CD8-positive, alpha-beta memory T cell (primary cell): ENCODE measurements around the gene ANXA10. TPM values are rescaled to one million over a fixed set of nuclear protein-coding genes. Genes with fewer than 3 reads are reported as not detected.
"Not testable (repeated sequence)": the region's sequence is repeated elsewhere in the genome, so short reads cannot be mapped to it uniquely, and the experiment has no call there.

ENCODE experiments used
- CTCF ChIA-PET: fragments of 350-600 bp; sonication (Branson Sonifier 250); formaldehyde crosslinking; loops from one replicate; lab custom pipeline; 2021; ENCODE audit warnings: antibody characterized with exemption; lab: Charles Lee
- POLR2A ChIA-PET: fragments of 350-600 bp; sonication (Branson Sonifier 250); formaldehyde crosslinking; loops from one replicate; lab custom pipeline; 2021; ENCODE audit warnings: antibody characterized with exemption; lab: Charles Lee
- DNase-seq, 5 donors: peaks; one replicate each; pipeline versions ENCODE4 v3.0.0 to v3.0.0-alpha.2; 2020 to 2022; ENCODE audit warnings: mixed read lengths in 1 of 5
- H3K27ac ChIP-seq: one replicate; pipeline ENCODE4 v1.7.0; 2013; ENCODE audit warnings: low read depth, mild to moderate bottlenecking, low read length, moderate library complexity
- H3K27me3 ChIP-seq: 2 replicates; pipeline ENCODE4 v1.7.0; 2013; ENCODE audit warnings: low read length, mild to moderate bottlenecking; ENCODE audit not compliant: insufficient read depth, poor library complexity, severe bottlenecking
- H3K36me3 ChIP-seq: 2 replicates; pipeline ENCODE4 v1.7.0; 2013; ENCODE audit warnings: mild to moderate bottlenecking, low read length, moderate library complexity; ENCODE audit not compliant: insufficient read depth
- H3K4me1 ChIP-seq: 2 replicates; pipeline ENCODE4 v1.7.0; 2013; ENCODE audit warnings: mild to moderate bottlenecking, low read length, moderate library complexity; ENCODE audit not compliant: insufficient read depth
- H3K4me3 ChIP-seq: 2 replicates; pipeline ENCODE4 v1.7.0; 2013; ENCODE audit warnings: mild to moderate bottlenecking, low read length
- H3K9me3 ChIP-seq: 2 replicates; pipeline ENCODE4 v1.7.0; 2013; ENCODE audit warnings: mild to moderate bottlenecking, low read length
- H3K27ac Mint-ChIP-seq, 8 donors: one replicate each; pipeline ENCODE4 v1.8.0; 2020 to 2021; ENCODE audit warnings: mixed read lengths in 8 of 8, mild to moderate bottlenecking in 6 of 8, inconsistent platforms in 3 of 8, moderate library complexity in 3 of 8
- H3K27me3 Mint-ChIP-seq, 2 donors: one replicate each; pipeline ENCODE4 v1.8.0; 2020 to 2021; ENCODE audit warnings: mixed read lengths in 2 of 2, mild to moderate bottlenecking in 1 of 2, moderate library complexity in 1 of 2
- H3K36me3 Mint-ChIP-seq, 3 donors: one replicate each; pipeline ENCODE4 v1.8.0; 2020 to 2021; ENCODE audit warnings: mixed read lengths in 3 of 3, inconsistent platforms in 1 of 3, mild to moderate bottlenecking in 1 of 3
- H3K4me1 Mint-ChIP-seq, 3 donors: one replicate each; pipeline ENCODE4 v1.8.0; 2020 to 2021; ENCODE audit warnings: mixed read lengths in 3 of 3, inconsistent platforms in 1 of 3, mild to moderate bottlenecking in 1 of 3
- H3K4me3 Mint-ChIP-seq, 7 donors: one replicate each; pipeline ENCODE4 v1.8.0; 2020 to 2021; ENCODE audit warnings: mixed read lengths in 7 of 7, mild to moderate bottlenecking in 6 of 7, moderate library complexity in 4 of 7, inconsistent platforms in 2 of 7
- H3K9me3 Mint-ChIP-seq, 5 donors: one replicate each; pipeline ENCODE4 v1.8.0; 2020 to 2022; ENCODE audit warnings: mixed read lengths in 5 of 5, mild to moderate bottlenecking in 3 of 5, moderate library complexity in 2 of 5, inconsistent platforms in 1 of 5
- polyA plus RNA-seq: library from polyadenylated mRNA; unstranded; fragments of 300-500 nt; fragmentation: Illumina TruSeq; gene quantifications from one replicate; pipeline ENCODE4 v1.2.3, GENCODE V29; 2021
- total RNA-seq, 2 experiments: library from RNA; stranded (reverse); gene quantifications; one replicate each; pipeline ENCODE4 v1.2.3, GENCODE V29; 2021

ANXA10 gene
- total and polyA plus RNA-seq, 3 experiments from 2014 or later: not detected

GRCh38 chr4:168134651-168135050 lies 42.3 kb downstream of the ANXA10 start:
- Histone ChIP-seq H3K36me3 (no peaks in the 10 kb centered on the region), H3K4me3 (no peak overlapping the region), H3K27ac (no peak overlapping the region), H3K4me1 (no peaks in the 10 kb centered on the region), H3K9me3 (no peaks in the 10 kb centered on the region), H3K27me3 (no peaks in the 10 kb centered on the region)
- no peak overlapping the region for H3K4me3 Mint-ChIP-seq
- no peaks in the 10 kb centered on the region for H3K4me1 Mint-ChIP-seq
- no peak overlapping the region for H3K27ac Mint-ChIP-seq
- no peaks in the 10 kb centered on the region for H3K36me3 Mint-ChIP-seq
- ChIA-PET CTCF (no interaction called here), POLR2A (no interaction called here)
- no peaks in the 10 kb centered on the region for H3K9me3 Mint-ChIP-seq
- H3K27me3 Mint-ChIP-seq: peaks cover 0 to 6% of the 10 kb centered on the region in 2 donors
- no peak for DNase-seq

GRCh38 chr4:168135860-168136259 lies 43.5 kb downstream of the ANXA10 start:
- H3K27ac ChIP-seq, POLR2A ChIA-PET, H3K4me3 ChIP-seq, H3K27ac Mint-ChIP-seq, DNase-seq, H3K9me3 ChIP-seq, H3K36me3 ChIP-seq, H3K4me1 ChIP-seq, H3K27me3 ChIP-seq, H3K27me3 Mint-ChIP-seq, H3K36me3 Mint-ChIP-seq, H3K4me1 Mint-ChIP-seq, H3K9me3 Mint-ChIP-seq, H3K4me3 Mint-ChIP-seq, CTCF ChIA-PET: not testable (repeated sequence)

GRCh38 chr4:168137695-168138094 lies 45.4 kb downstream of the ANXA10 start:
- H3K36me3 Mint-ChIP-seq, H3K4me1 ChIP-seq, H3K27me3 ChIP-seq, H3K9me3 ChIP-seq, POLR2A ChIA-PET, DNase-seq, H3K36me3 ChIP-seq, H3K4me3 ChIP-seq, CTCF ChIA-PET, H3K27ac Mint-ChIP-seq, H3K27ac ChIP-seq, H3K9me3 Mint-ChIP-seq, H3K4me1 Mint-ChIP-seq, H3K4me3 Mint-ChIP-seq: not testable (repeated sequence)
- H3K27me3 Mint-ChIP-seq: peaks cover 0 to 11% of the 10 kb centered on the region in 2 donors

GRCh38 chr4:168138143-168138542 lies 45.8 kb downstream of the ANXA10 start:
- Histone ChIP-seq H3K4me1 (no peaks in the 10 kb centered on the region), H3K27ac (no peak overlapping the region), H3K4me3 (no peak overlapping the region), H3K36me3 (no peaks in the 10 kb centered on the region), H3K27me3 (no peaks in the 10 kb centered on the region), H3K9me3 (no peaks in the 10 kb centered on the region)
- DNase-seq: no peak
- Mint-ChIP-seq H3K4me3 (no peak overlapping the region), H3K27ac (no peak overlapping the region), H3K36me3 (no peaks in the 10 kb centered on the region), H3K9me3 (no peaks in the 10 kb centered on the region), H3K4me1 (no peaks in the 10 kb centered on the region), H3K27me3 (peaks cover 0 to 8% of the 10 kb centered on the region in 2 donors)
- ChIA-PET POLR2A (no interaction called here), CTCF (interaction anchor here (1.0 kb wide), 1 partner anchor 15 kb away, joined by 4 read pairs; no protein-coding TSS in a partner anchor)

GRCh38 chr4:168139336-168139735 lies 47.0 kb downstream of the ANXA10 start:
- H3K9me3 Mint-ChIP-seq: no peaks in the 10 kb centered on the region
- CTCF ChIA-PET: interaction anchor here (1.0 kb wide), 1 partner anchor 14 kb away, joined by 4 read pairs; no protein-coding TSS in a partner anchor
- peaks cover 0 to 8% of the 10 kb centered on the region in 2 donors for H3K27me3 Mint-ChIP-seq
- no peaks in the 10 kb centered on the region for H3K4me1 ChIP-seq
- H3K9me3 ChIP-seq: no peaks in the 10 kb centered on the region
- H3K27ac ChIP-seq: no peak overlapping the region
- no peaks in the 10 kb centered on the region for H3K27me3 ChIP-seq
- no peak overlapping the region for H3K4me3 ChIP-seq
- H3K27ac Mint-ChIP-seq: no peak overlapping the region
- H3K4me1 Mint-ChIP-seq: no peaks in the 10 kb centered on the region
- POLR2A ChIA-PET: no interaction called here
- no peak overlapping the region for H3K4me3 Mint-ChIP-seq
- no peak for DNase-seq
- no peaks in the 10 kb centered on the region for H3K36me3 Mint-ChIP-seq
- no peaks in the 10 kb centered on the region for H3K36me3 ChIP-seq

- ChIA-PET CTCF (no interaction called here), POLR2A (no interaction called here)
- Mint-ChIP-seq H3K27ac (no peak overlapping the region), H3K4me1 (no peaks in the 10 kb centered on the region), H3K36me3 (no peaks in the 10 kb centered on the region), H3K4me3 (no peak overlapping the region), H3K27me3 (peaks cover 0 to 8% of the 10 kb centered on the region in 2 donors), H3K9me3 (no peaks in the 10 kb centered on the region)
- Histone ChIP-seq H3K4me1 (no peaks in the 10 kb centered on the region), H3K36me3 (no peaks in the 10 kb centered on the region), H3K4me3 (no peak overlapping the region), H3K27me3 (no peaks in the 10 kb centered on the region), H3K9me3 (no peaks in the 10 kb centered on the region), H3K27ac (no peak overlapping the region)
- no peak for DNase-seq
These were observed 49.4 kb downstream of the ANXA10 start for GRCh38 chr4:168141733-168142132.

GRCh38 chr4:168143601-168144000 lies 51.3 kb downstream of the ANXA10 start:
- no peaks in the 10 kb centered on the region for H3K27me3 ChIP-seq
- no peak overlapping the region for H3K4me3 ChIP-seq
- Mint-ChIP-seq H3K27ac (no peak overlapping the region), H3K36me3 (no peaks in the 10 kb centered on the region), H3K27me3 (peaks cover 0 to 5% of the 10 kb centered on the region in 2 donors), H3K9me3 (no peaks in the 10 kb centered on the region), H3K4me1 (no peaks in the 10 kb centered on the region), H3K4me3 (no peak overlapping the region)
- no peak overlapping the region for H3K27ac ChIP-seq
- H3K4me1 ChIP-seq: no peaks in the 10 kb centered on the region
- POLR2A ChIA-PET: no interaction called here
- no peaks in the 10 kb centered on the region for H3K9me3 ChIP-seq
- H3K36me3 ChIP-seq: no peaks in the 10 kb centered on the region
- CTCF ChIA-PET: no interaction called here
- DNase-seq: no peak

- Mint-ChIP-seq H3K9me3 (no peaks in the 10 kb centered on the region), H3K4me1 (peaks cover 4 to 9% (median 9%) of the 10 kb centered on the region in 3 donors)
- CTCF ChIA-PET: no interaction called here
These were observed 58.2 kb downstream of the ANXA10 start for GRCh38 chr4:168150420-168151050.

More at GRCh38 chr4:168150420-168151050, 58.2 kb downstream of the ANXA10 start:
- no peaks in the 10 kb centered on the region for H3K4me1 ChIP-seq
- H3K36me3 Mint-ChIP-seq: no peaks in the 10 kb centered on the region
- H3K4me3 ChIP-seq: no peak overlapping the region
- H3K27ac ChIP-seq: no peak overlapping the region
- H3K36me3 ChIP-seq: no peaks in the 10 kb centered on the region
- no peaks in the 10 kb centered on the region for H3K27me3 Mint-ChIP-seq
- no peak overlapping the region for H3K4me3 Mint-ChIP-seq
- POLR2A ChIA-PET: no interaction called here
- H3K27me3 ChIP-seq: no peaks in the 10 kb centered on the region
- H3K9me3 ChIP-seq: no peaks in the 10 kb centered on the region
- DNase-seq: no peak
- H3K27ac Mint-ChIP-seq: no peak overlapping the region
